Bronchial epithelial cell (primary cell): Measurements from ENCODE around the gene SDHB. TPM values are rescaled to one million over a fixed set of nuclear protein-coding genes. Genes with fewer than 3 reads are reported as not detected.
"Not testable (repeated sequence)": the region's sequence is repeated elsewhere in the genome, so short reads cannot be mapped to it uniquely, and the experiment has no call there.

Source experiments
- DNase-seq: peaks from one replicate; pipeline ENCODE4 v3.0.0-alpha.2; 2010; ENCODE audit warnings: low read depth
- FAIRE-seq: peaks from 2 replicates; lab custom pipeline; 2011; peaks lifted over from hg19 to GRCh38; lab: Jason Lieb, UNC
- H3K27me3 ChIP-seq: 2 replicates; pipeline ENCODE4 v1.5.1; 2011; ENCODE audit warnings: low read length; ENCODE audit not compliant: control insufficient read depth, insufficient read depth
- H3K36me3 ChIP-seq: 2 replicates; pipeline ENCODE4 v1.5.1; 2011; ENCODE audit warnings: low read length; ENCODE audit not compliant: control insufficient read depth, insufficient read depth
- H3K4me3 ChIP-seq: 2 replicates; pipeline ENCODE4 v1.5.1; 2011; ENCODE audit warnings: mild to moderate bottlenecking, low read depth, low read length, control low read depth
- CTCF ChIP-seq: IDR thresholded peaks from 2 replicates; pipeline ENCODE4 v1.5.1; 2011; ENCODE audit warnings: mild to moderate bottlenecking, moderate library complexity, low read length, control low read depth, inconsistent platforms; ENCODE audit not compliant: insufficient read depth, severe bottlenecking
- total RNA-seq: library from RNA; depleted of rRNA; stranded (reverse); fragments of >200 nt; gene quantifications from 2 replicates; pipeline ENCODE4 v1.2.1, GENCODE V29; 2014

Gene SDHB
- total RNA-seq, 1 donor from 2014 or later: 185 TPM

GRCh38 chr1:17066361-17067068 lies 12.7 kb upstream of the SDHB start:
- H3K27me3 ChIP-seq: no peaks in the 10 kb centered on the region
- H3K36me3 ChIP-seq: no peaks in the 10 kb centered on the region
- no peak for TF ChIP-seq CTCF
- H3K4me3 ChIP-seq: no peak overlapping the region
- DNase-seq (no peak), FAIRE-seq (no peak)

GRCh38 chr1:17065666-17066065 lies 11.8 kb upstream of the SDHB start:
- DNase-seq (no peak), FAIRE-seq (no peak)
- H3K36me3 ChIP-seq: no peaks in the 10 kb centered on the region
- H3K4me3 ChIP-seq: no peak overlapping the region
- no peaks in the 10 kb centered on the region for H3K27me3 ChIP-seq
- TF ChIP-seq CTCF: no peak

- H3K36me3 ChIP-seq, FAIRE-seq, H3K4me3 ChIP-seq, H3K27me3 ChIP-seq: not testable (repeated sequence)
- peak; percentile 38 for DNase-seq
These were observed 8.9 kb upstream of the SDHB start for GRCh38 chr1:17062751-17063150.

- Histone ChIP-seq H3K27me3 (no peaks in the 10 kb centered on the region), H3K36me3 (no peaks in the 10 kb centered on the region), H3K4me3 (no peak overlapping the region)
- no peak for FAIRE-seq
- peak; percentile 44 for DNase-seq
- no peak for TF ChIP-seq CTCF
These were observed 8.1 kb upstream of the SDHB start for GRCh38 chr1:17061892-17062291.

- no peaks in the 10 kb centered on the region for H3K27me3 ChIP-seq
- DNase-seq: no peak
- FAIRE-seq: no peak
- H3K36me3 ChIP-seq: no peaks in the 10 kb centered on the region
- no peak overlapping the region for H3K4me3 ChIP-seq
- no peak for TF ChIP-seq CTCF
These were observed 7.7 kb upstream of the SDHB start for GRCh38 chr1:17061486-17061885.

GRCh38 chr1:17060306-17060749 lies 6.5 kb upstream of the SDHB start:
- TF ChIP-seq CTCF: no peak
- Histone ChIP-seq H3K36me3 (no peaks in the 10 kb centered on the region), H3K27me3 (no peaks in the 10 kb centered on the region), H3K4me3 (no peak overlapping the region)
- FAIRE-seq: no peak
- DNase-seq: no peak
